DND-41 (cell line): ENCODE measurements around the gene MYH14.
A peak's percentile ranks its signal among the peaks of the same experiment; 100 is the strongest.
"Not testable (repeated sequence)": the region's sequence is repeated elsewhere in the genome, so short reads cannot be mapped to it uniquely, and the experiment has no call there.

Experiments
- ATAC-seq: fragments of 200-7000 bp; cut with Tn5 transposase; 3 replicates; pipeline ENCODE4 v1.9.1; 2021; ENCODE audit warnings: low read depth; ENCODE audit not compliant: insufficient read depth
- DNase-seq: peaks from one replicate; pipeline ENCODE4 v3.0.0-alpha.2; 2020
- H2AFZ ChIP-seq: 2 replicates; pipeline ENCODE4 v1.6.0; 2012; ENCODE audit warnings: low read depth, low read length
- H3K27ac ChIP-seq: 2 replicates; pipeline ENCODE4 v1.5.1; 2012; ENCODE audit warnings: low read length, inconsistent platforms
- H3K27me3 ChIP-seq: fragments of 200-600 bp; sonication (generic); 2 replicates; pipeline ENCODE4 v1.6.0; 2012; ENCODE audit warnings: low read length, mild to moderate bottlenecking, inconsistent platforms; ENCODE audit not compliant: insufficient read depth, poor library complexity
- H3K36me3 ChIP-seq: 2 replicates; pipeline ENCODE4 v1.5.1; 2012; ENCODE audit warnings: low read length, inconsistent platforms; ENCODE audit not compliant: insufficient read depth
- H3K4me1 ChIP-seq: 2 replicates; pipeline ENCODE4 v1.5.1; 2012; ENCODE audit warnings: mild to moderate bottlenecking, low read length; ENCODE audit not compliant: insufficient read depth
- H3K4me2 ChIP-seq: 2 replicates; pipeline ENCODE4 v1.6.0; 2012; ENCODE audit warnings: mild to moderate bottlenecking, moderate library complexity, low read length, inconsistent platforms; ENCODE audit not compliant: insufficient read depth
- H3K4me3 ChIP-seq, 2 experiments: fragments of 200-600 bp in 1 of 2; shearing (Covaris generic) in 1 of 2; 2 replicates each; pipeline ENCODE4 v1.5.1; 2012 to 2016; ENCODE audit warnings: inconsistent platforms in 2 of 2, low read length in 2 of 2, mild to moderate bottlenecking in 2 of 2, low read depth in 1 of 2, moderate library complexity in 1 of 2
- H3K79me2 ChIP-seq: 2 replicates; pipeline ENCODE4 v1.6.0; 2012; ENCODE audit warnings: low read length, inconsistent platforms; ENCODE audit not compliant: insufficient read depth
- H3K9ac ChIP-seq: 2 replicates; pipeline ENCODE4 v1.6.0; 2012; ENCODE audit warnings: low read depth, mild to moderate bottlenecking, inconsistent platforms, low read length, moderate library complexity
- H3K9me3 ChIP-seq: 2 replicates; pipeline ENCODE4 v1.5.1; 2012; ENCODE audit warnings: low read length, moderate library complexity, mild to moderate bottlenecking, inconsistent platforms; ENCODE audit not compliant: insufficient read depth, severe bottlenecking
- H4K20me1 ChIP-seq: 2 replicates; pipeline ENCODE4 v1.6.0; 2012; ENCODE audit warnings: low read length; ENCODE audit not compliant: insufficient read depth
- CTCF ChIP-seq: IDR thresholded peaks from 2 replicates; pipeline ENCODE4 v1.5.1; 2012; ENCODE audit warnings: borderline replicate concordance, low read length, moderate library complexity, mild to moderate bottlenecking; ENCODE audit not compliant: poor library complexity, severe bottlenecking; ENCODE audit errors: extremely low read depth
- EZH2 ChIP-seq: IDR thresholded peaks from 3 replicates; pipeline ENCODE4 v1.6.1; 2012; ENCODE audit warnings: borderline replicate concordance, low read depth, mild to moderate bottlenecking, moderate library complexity, low read length, inconsistent platforms; ENCODE audit not compliant: severe bottlenecking

The MYH14 gene

DNA sequence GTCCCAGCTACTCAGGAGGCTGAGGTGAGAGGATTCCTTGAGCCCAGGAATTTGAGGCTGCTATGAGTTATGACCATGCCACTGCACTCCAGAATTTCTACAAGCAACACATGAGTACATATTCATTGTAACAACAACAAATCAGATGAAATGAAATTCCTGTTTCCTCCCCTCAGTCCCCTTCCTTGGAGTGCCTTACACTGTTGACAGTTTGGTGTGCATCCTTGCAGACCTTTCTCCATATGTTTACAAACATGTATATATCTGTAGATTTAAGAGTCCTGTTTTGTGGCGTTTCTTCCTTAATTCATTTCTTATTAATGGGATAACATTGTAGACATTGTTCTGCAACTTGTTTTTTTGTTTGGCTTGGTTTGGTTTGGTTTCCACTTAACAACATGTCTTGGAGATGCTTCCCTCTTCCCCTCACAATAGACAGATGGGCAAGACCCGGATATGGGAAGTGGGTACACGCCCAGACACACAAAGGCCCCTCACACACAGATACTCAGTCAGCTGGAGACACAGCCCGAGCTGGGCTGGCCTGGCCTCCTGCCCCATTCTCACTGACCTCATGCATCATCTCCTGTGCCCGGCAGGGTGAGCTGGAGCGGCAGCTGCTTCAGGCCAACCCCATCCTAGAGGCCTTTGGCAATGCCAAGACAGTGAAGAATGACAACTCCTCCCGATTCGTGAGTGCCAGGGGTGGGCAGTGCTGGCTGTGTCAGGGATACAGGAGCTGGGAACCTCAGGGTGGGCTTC is 21.7 kb downstream of the MYH14 start:
- Histone ChIP-seq H3K4me1 (no peaks in the 10 kb centered on the region), H3K27me3 (no peaks in the 10 kb centered on the region), H3K9me3 (peaks cover 5% of the 10 kb centered on the region), H4K20me1 (no peaks in the 10 kb centered on the region), H3K27ac (no peak overlapping the region), H3K36me3 (no peaks in the 10 kb centered on the region), H3K4me2 (no peak overlapping the region), H2AFZ (no peak overlapping the region), H3K79me2 (no peaks in the 10 kb centered on the region), H3K9ac (no peak overlapping the region), H3K4me3 (no peak overlapping the region)
- ATAC-seq (no peak), DNase-seq (no peak)
- TF ChIP-seq EZH2, result no peak
- TF ChIP-seq CTCF, result no peak

DNA sequence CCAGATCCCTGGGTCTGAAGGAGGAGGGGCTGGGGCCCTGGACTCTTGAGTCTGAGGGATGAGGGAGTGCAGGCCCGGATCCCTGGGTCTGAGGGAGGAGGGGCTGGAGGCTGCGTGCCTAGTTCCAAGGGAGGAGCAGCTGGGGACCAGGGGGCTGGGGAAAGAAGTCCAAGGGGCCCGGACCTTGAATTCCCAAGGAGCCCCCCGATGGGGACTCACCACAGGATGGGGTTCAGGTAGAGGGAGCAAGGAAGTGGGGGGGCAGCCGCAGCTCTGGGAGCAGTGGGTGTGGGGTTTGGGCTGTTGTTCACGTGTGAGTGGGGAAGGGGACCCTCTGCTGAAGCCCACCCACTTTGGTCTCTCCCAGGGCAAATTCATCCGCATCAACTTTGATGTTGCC is 23.1 kb downstream of the MYH14 start:
- DNase-seq (no peak), ATAC-seq (no peak)
- H2AFZ ChIP-seq, result no peak overlapping the region
- H3K79me2 ChIP-seq, result no peaks in the 10 kb centered on the region
- no peak overlapping the region for H3K27ac ChIP-seq
- H3K4me3 ChIP-seq, result no peak overlapping the region
- H4K20me1 ChIP-seq, result no peaks in the 10 kb centered on the region
- TF ChIP-seq EZH2 (no peak), CTCF (no peak)
- H3K9me3 ChIP-seq, result peaks cover 5% of the 10 kb centered on the region
- H3K4me1 ChIP-seq, result no peaks in the 10 kb centered on the region
- no peaks in the 10 kb centered on the region for H3K27me3 ChIP-seq
- no peak overlapping the region for H3K4me2 ChIP-seq
- H3K9ac ChIP-seq, result no peak overlapping the region
- H3K36me3 ChIP-seq, result no peaks in the 10 kb centered on the region

DNA sequence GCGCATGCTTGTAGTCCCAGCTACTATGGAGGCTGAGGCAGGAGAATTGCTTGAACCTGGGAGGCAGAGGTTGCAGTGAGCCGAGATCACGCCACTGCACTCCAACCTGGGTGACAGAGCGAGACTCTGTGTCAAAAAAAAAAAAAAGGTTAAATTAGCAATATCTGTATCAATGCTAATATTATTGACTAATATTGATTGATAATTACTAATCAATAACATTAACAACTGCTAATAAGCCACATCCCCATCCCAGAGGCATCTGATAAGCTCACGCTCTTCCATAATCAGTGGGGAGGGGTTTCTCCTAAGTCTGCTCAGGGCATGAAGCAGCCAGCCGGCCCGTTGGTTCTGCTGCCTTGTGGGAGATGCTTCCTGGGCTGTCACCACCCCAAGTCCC is 24.7 kb downstream of the MYH14 start:
- not testable (repeated sequence) for H3K27ac ChIP-seq, H3K27me3 ChIP-seq, H3K36me3 ChIP-seq, H3K79me2 ChIP-seq, H3K9ac ChIP-seq, H2AFZ ChIP-seq, H3K4me3 ChIP-seq, DNase-seq, H3K9me3 ChIP-seq, ATAC-seq, H4K20me1 ChIP-seq, H3K4me2 ChIP-seq, H3K4me1 ChIP-seq

DNA sequence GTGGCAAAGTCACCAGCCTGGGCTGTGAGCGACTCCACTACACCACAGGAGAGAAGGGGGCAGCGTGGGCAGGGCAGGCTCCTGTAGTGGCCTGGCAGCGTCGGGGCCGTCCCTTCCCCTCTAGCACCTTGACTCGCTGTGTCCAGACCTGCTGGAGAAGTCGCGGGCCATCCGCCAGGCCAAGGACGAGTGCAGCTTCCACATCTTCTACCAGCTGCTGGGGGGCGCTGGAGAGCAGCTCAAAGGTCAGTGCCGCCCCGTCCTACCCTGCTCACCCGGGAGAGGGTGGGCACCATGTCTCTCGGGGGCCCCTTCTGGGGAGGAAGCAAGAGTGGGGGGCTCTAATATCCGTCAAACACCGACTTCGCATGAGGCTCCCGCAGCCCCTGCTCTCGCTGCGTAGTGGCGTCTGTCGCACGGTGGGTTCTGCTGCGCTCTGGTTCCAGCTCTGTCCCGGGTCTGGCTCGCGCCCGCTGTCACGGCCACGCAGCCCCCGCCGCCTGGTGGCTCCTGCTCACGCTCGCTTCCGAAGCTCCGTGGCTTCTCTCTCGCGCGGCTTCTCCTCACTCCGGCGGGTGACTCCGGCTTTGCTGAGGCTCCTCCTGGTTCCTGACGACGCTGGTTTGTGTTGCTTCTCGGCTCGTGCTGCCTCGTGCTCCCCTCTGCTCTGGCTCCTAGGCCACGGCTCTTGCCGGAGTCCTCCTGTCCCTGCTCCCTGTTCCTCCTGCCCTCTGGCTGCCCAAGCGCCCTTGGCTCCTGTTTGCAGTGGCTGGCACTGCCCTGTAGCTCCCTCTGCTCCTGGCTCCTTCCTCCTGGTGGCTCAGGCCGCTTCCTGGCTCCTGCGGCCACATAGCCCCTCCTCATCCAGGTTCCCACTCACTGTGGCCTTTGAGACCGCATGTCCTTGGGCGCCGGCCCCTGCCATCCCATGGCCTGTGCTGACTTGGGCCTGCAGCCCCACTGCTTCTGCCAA is 27.2 kb downstream of the MYH14 start:
- Histone ChIP-seq H3K4me2 (no peak overlapping the region), H2AFZ (no peak overlapping the region), H4K20me1 (no peaks in the 10 kb centered on the region), H3K79me2 (no peaks in the 10 kb centered on the region), H3K9ac (no peak overlapping the region), H3K9me3 (no peaks in the 10 kb centered on the region), H3K4me1 (no peaks in the 10 kb centered on the region), H3K27me3 (no peaks in the 10 kb centered on the region), H3K4me3 (no peak overlapping the region), H3K27ac (no peak overlapping the region), H3K36me3 (no peaks in the 10 kb centered on the region)
- no peak for TF ChIP-seq EZH2
- peak; percentile 21 for TF ChIP-seq CTCF
- DNase-seq, result no peak
- no peak for ATAC-seq

GRCh38 chr19:50231417-50231816 is 28.0 kb downstream of the MYH14 start:
- H3K27ac ChIP-seq, H3K36me3 ChIP-seq, H3K79me2 ChIP-seq, H3K9me3 ChIP-seq, H4K20me1 ChIP-seq, DNase-seq, H3K4me2 ChIP-seq, H3K4me3 ChIP-seq, H3K4me1 ChIP-seq, ATAC-seq, H3K9ac ChIP-seq, H3K27me3 ChIP-seq, H2AFZ ChIP-seq: not testable (repeated sequence)
